MM.1S (cell line): Measurements from ENCODE around the gene OR1F1.

Experiments
- DNase-seq: peaks from one replicate; pipeline ENCODE4 v3.0.0-alpha.2; 2015
- H2AFZ ChIP-seq: fragments of 300-600 bp; sonication (generic); 2 replicates; pipeline ENCODE4 v1.6.0; 2016; ENCODE audit warnings: antibody characterized with exemption, low read length
- H3F3A ChIP-seq: fragments of 300-600 bp; sonication (generic); 2 replicates; pipeline ENCODE4 v1.6.1; 2016; ENCODE audit warnings: mild to moderate bottlenecking, antibody characterized with exemption, low read length, moderate library complexity, mixed read lengths; ENCODE audit not compliant: insufficient read depth
- H3K27ac ChIP-seq: fragments of 300-600 bp; sonication (generic); 2 replicates; pipeline ENCODE4 v1.5.1; 2016; ENCODE audit warnings: mild to moderate bottlenecking, low read length
- H3K27me3 ChIP-seq: fragments of 300-600 bp; sonication (generic); replicated peaks from 2 replicates; pipeline ENCODE4 v1.6.0; 2016; ENCODE audit warnings: low read length; ENCODE audit not compliant: insufficient read depth
- H3K36me3 ChIP-seq: fragments of 300-600 bp; sonication (generic); replicated peaks from 2 replicates; pipeline ENCODE4 v1.6.1; 2016; ENCODE audit warnings: mild to moderate bottlenecking, low read length, mixed read lengths; ENCODE audit not compliant: insufficient read depth
- H3K4me1 ChIP-seq: fragments of 300-600 bp; sonication (generic); 2 replicates; pipeline ENCODE4 v1.6.1; 2016; ENCODE audit warnings: low read length, mixed read lengths
- H3K4me2 ChIP-seq: fragments of 300-600 bp; sonication (generic); 2 replicates; pipeline ENCODE4 v1.6.0; 2016; ENCODE audit warnings: low read depth, low read length
- H3K4me3 ChIP-seq: fragments of 300-600 bp; sonication (generic); 2 replicates; pipeline ENCODE4 v1.5.1; 2016; ENCODE audit warnings: low read length, mixed read lengths
- H3K79me2 ChIP-seq: fragments of 300-600 bp; sonication (generic); 2 replicates; pipeline ENCODE4 v1.6.1; 2016; ENCODE audit warnings: mixed run types, low read length, mixed read lengths
- H3K9ac ChIP-seq: fragments of 300-600 bp; sonication (generic); 2 replicates; pipeline ENCODE4 v1.6.1; 2016; ENCODE audit warnings: low read length, mixed read lengths
- H3K9me2 ChIP-seq: fragments of 300-600 bp; sonication (generic); replicated peaks from 2 replicates; pipeline ENCODE4 v1.6.1; 2016; ENCODE audit warnings: mild to moderate bottlenecking, low read length, mixed read lengths; ENCODE audit not compliant: insufficient read depth
- H3K9me3 ChIP-seq: fragments of 300-600 bp; sonication (generic); replicated peaks from 2 replicates; pipeline ENCODE4 v1.6.1; 2016; ENCODE audit warnings: mild to moderate bottlenecking, low read length, mixed read lengths; ENCODE audit not compliant: insufficient read depth
- H4K20me1 ChIP-seq: fragments of 300-600 bp; sonication (generic); 2 replicates; pipeline ENCODE4 v1.6.1; 2016; ENCODE audit warnings: mild to moderate bottlenecking, low read length, moderate library complexity, mixed read lengths; ENCODE audit not compliant: insufficient read depth
- CTCF ChIP-seq: fragments of 300-600 bp; sonication (generic); IDR thresholded peaks from 2 replicates; pipeline ENCODE4 v1.5.1; 2016; ENCODE audit warnings: antibody characterized with exemption, low read length, mixed read lengths
- EZH2 ChIP-seq: fragments of 300-600 bp; sonication (generic); optimal IDR thresholded peaks from 2 replicates; pipeline ENCODE3; 2017; ENCODE audit warnings: low read depth, mild to moderate bottlenecking, antibody characterized with exemption, low read length, mixed read lengths
- EZH2phosphoT487 ChIP-seq: fragments of 300-600 bp; sonication (generic); IDR thresholded peaks from 2 replicates; pipeline ENCODE4 v1.6.1; 2018; ENCODE audit warnings: antibody characterized with exemption, low read length

The OR1F1 gene

GRCh38 chr16:3216263-3216640, 28.2 kb downstream of the OR1F1 start:
- no peaks in the 10 kb centered on the region for H3K36me3 ChIP-seq
- no peaks in the 10 kb centered on the region for H3K9me2 ChIP-seq
- no peak overlapping the region for H2AFZ ChIP-seq
- H4K20me1 ChIP-seq, result no peaks in the 10 kb centered on the region
- H3F3A ChIP-seq, result no peaks in the 10 kb centered on the region; the same call in 1 of the 2 replicates
- H3K79me2 ChIP-seq, result no peaks in the 10 kb centered on the region
- H3K9ac ChIP-seq, result no peak overlapping the region
- no peak for DNase-seq
- H3K4me1 ChIP-seq, result peaks cover 19% of the 10 kb centered on the region
- H3K27ac ChIP-seq, result peak overlapping the region; percentile 38; the same call in 1 of the 2 replicates
- TF ChIP-seq EZH2 (no peak), EZH2phosphoT487 (no peak), CTCF (no peak)
- no peaks in the 10 kb centered on the region for H3K27me3 ChIP-seq
- peak overlapping the region; percentile 10 for H3K4me2 ChIP-seq
- H3K9me3 ChIP-seq, result no peaks in the 10 kb centered on the region
- H3K4me3 ChIP-seq, result no peak overlapping the region

GRCh38 chr16:3220839-3221238, 32.8 kb downstream of the OR1F1 start:
- Histone ChIP-seq H3K27ac (no peak overlapping the region), H3K9me3 (no peaks in the 10 kb centered on the region), H3K9ac (no peak overlapping the region), H3K36me3 (peaks cover 19% of the 10 kb centered on the region), H3K79me2 (no peaks in the 10 kb centered on the region), H3K4me2 (no peak overlapping the region), H3F3A (peaks cover 4% of the 10 kb centered on the region; the same call in 1 of the 2 replicates), H2AFZ (no peak overlapping the region), H3K4me1 (peaks cover 7% of the 10 kb centered on the region), H3K27me3 (no peaks in the 10 kb centered on the region), H3K9me2 (no peaks in the 10 kb centered on the region), H4K20me1 (no peaks in the 10 kb centered on the region), H3K4me3 (no peak overlapping the region)
- no peak for TF ChIP-seq EZH2phosphoT487
- no peak for DNase-seq

- no peaks in the 10 kb centered on the region for H3K27me3 ChIP-seq
- peaks cover 34% of the 10 kb centered on the region for H3K36me3 ChIP-seq
- H3K4me1 ChIP-seq, result no peaks in the 10 kb centered on the region
- no peaks in the 10 kb centered on the region for H3K9me3 ChIP-seq
- no peak overlapping the region for H3K9ac ChIP-seq
- 0 out of 2 replicates have a peak, but pooled peaks cover 4% of the 10 kb centered on the region for H3F3A ChIP-seq
- no peak overlapping the region for H3K4me2 ChIP-seq
- no peak overlapping the region for H3K27ac ChIP-seq
- H3K79me2 ChIP-seq, result no peaks in the 10 kb centered on the region
- no peak for DNase-seq
- no peaks in the 10 kb centered on the region for H4K20me1 ChIP-seq
- no peak overlapping the region for H3K4me3 ChIP-seq
- H3K9me2 ChIP-seq, result no peaks in the 10 kb centered on the region
- no peak overlapping the region for H2AFZ ChIP-seq
- TF ChIP-seq EZH2, result no peak
- TF ChIP-seq EZH2phosphoT487, result no peak
- no peak for TF ChIP-seq CTCF
These were observed 36.0 kb downstream of the OR1F1 start for GRCh38 chr16:3223913-3224515.

- peak overlapping the region; percentile 95 for H2AFZ ChIP-seq
- peaks cover 14% of the 10 kb centered on the region for H3K79me2 ChIP-seq
- no peaks in the 10 kb centered on the region for H3K9me3 ChIP-seq
- H3K4me2 ChIP-seq, result peak overlapping the region; percentile 98
- no peaks in the 10 kb centered on the region for H4K20me1 ChIP-seq
- TF ChIP-seq CTCF (no peak), EZH2 (no peak), EZH2phosphoT487 (no peak)
- no peaks in the 10 kb centered on the region for H3K9me2 ChIP-seq
- H3K27ac ChIP-seq, result peak overlapping the region; percentile 85; the same call in 1 of the 2 replicates
- peaks cover 6% of the 10 kb centered on the region for H3F3A ChIP-seq
- peaks cover 21% of the 10 kb centered on the region; the same call in 1 of the 2 replicates for H3K36me3 ChIP-seq
- peak overlapping the region; percentile 99 for H3K4me3 ChIP-seq
- DNase-seq, result peak; percentile 34
- no peaks in the 10 kb centered on the region for H3K4me1 ChIP-seq
- H3K9ac ChIP-seq, result peak overlapping the region; percentile 94
- peaks cover 4% of the 10 kb centered on the region for H3K27me3 ChIP-seq
These were observed 46.5 kb downstream of the OR1F1 start for GRCh38 chr16:3234543-3234856.
